ENCODE results near the gene HECTD3.

Gene HECTD3

DNA sequence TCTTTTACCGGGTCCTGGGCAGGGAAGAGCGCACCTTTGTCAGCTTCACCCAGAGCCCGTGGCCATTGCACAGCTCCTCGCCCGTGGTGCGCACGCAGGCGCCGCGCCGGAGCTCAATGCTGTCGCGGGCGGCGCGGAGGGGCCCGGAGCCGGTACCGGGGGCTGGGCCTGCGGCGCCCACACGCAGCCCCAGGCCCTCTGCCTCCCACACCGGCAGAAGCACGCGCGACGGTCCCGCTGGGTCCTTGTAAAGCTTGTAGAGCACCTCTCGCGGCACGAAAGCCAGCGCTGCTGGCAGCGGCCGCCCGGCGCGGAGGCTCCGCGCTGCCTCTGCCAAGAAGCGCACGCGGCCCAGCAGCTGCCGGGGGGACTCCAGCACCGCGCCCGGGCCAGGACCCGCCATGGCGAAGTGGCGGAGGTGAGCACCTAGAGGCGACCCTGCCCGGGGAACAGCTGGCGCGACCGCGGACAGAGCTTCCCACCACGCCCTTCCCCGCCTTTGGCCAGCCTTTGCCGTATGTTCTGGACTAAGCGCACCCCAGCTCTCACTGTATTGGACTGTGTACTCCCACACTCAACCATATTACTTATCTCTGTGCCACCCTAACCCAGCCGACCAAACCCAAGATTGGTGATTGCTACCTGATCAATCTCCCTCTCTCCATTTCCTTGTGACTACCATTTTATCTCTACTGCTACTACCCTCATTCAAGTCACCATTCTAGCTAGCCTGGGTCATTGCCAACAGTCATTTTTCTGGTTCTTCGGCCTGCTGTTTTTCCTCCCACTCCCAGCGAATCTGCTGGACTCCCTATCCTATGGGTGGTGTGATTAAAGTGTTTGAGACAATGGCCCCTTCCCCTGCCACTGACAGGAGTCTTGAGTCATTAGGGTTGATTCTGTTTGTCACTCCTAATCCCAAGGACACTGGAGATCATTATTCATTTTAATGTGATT lies at the start of gene HECTD3:
Gene HECTD3, minus strand, starts transcription at position 470 of the 957 bp plus-strand sequence. Its CDS starts 67 bp downstream, at position 403.
- peak; percentile 52 to 54 for DNase-seq

DNA sequence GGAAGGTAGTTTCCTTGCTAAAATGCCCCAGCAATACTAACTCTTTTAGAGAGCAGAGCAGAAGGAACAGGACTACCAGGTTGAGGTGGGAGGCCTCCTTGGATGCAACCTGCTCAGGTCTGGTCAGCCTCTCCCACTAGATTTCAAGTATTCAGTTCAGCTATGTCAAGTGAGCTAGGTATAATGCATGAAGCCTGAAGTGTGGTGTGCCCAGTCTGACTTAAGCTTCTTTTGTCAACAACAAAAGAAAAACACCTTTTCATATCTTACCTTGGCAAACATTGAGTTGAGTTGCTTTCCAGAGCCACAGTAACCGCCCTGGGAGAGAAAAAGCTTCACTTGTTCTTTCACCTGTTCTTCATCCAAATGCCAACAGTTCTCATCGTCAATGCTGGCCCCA lies 48.7 kb upstream of the HECTD3 start:
- DNase-seq: no peak

- no peak for DNase-seq
These were observed 46.4 kb upstream of the HECTD3 start for GRCh38 chr1:45057542-45057941.

GRCh38 chr1:45051005-45051772 lies 40.1 kb upstream of the HECTD3 start:
- DNase-seq: no peak

GRCh38 chr1:45047032-45047431 lies 35.9 kb upstream of the HECTD3 start:
- DNase-seq: no peak

DNA sequence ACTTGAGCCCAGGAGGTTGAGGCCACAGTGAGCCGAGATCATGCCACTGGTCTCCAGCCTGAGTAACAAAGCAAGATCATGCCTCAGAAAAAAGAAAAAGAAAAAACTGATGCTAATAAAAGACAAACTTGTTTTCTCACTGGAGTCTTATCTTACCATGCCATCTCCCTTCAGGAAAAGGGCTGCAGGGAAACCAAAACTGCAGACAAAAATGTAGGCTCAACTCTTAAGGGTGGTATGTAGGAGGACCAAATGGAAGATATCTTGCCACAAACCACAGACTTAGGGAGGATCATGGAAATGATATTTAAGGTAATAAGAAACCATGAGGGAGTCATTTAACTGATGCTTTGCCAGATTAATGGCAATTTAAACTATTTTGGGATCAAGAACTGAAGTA lies 33.8 kb upstream of the HECTD3 start:
- no peak for DNase-seq

DNA sequence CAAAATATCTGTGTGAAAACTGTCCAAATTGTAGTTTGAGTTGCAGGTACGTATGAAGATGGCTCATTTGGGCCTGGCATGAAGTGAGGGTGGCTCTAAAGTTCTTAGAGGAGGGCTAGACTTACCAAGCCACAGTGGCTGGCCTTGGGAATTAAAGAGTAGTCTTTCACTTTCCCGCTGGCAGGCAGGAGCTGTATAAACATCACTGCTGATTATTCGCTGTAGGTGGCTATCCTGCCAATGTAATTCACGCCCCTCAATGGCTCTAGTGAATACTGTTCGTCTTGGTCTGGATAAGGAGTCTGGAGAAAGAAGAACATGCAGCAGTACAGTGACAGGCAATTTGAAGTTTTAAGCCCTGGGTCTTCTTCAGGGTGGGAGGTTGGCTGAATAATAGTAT lies 32.0 kb upstream of the HECTD3 start:
- DNase-seq: no peak

GRCh38 chr1:45040297-45040696 lies 29.2 kb upstream of the HECTD3 start:
- no peak for DNase-seq

DNA sequence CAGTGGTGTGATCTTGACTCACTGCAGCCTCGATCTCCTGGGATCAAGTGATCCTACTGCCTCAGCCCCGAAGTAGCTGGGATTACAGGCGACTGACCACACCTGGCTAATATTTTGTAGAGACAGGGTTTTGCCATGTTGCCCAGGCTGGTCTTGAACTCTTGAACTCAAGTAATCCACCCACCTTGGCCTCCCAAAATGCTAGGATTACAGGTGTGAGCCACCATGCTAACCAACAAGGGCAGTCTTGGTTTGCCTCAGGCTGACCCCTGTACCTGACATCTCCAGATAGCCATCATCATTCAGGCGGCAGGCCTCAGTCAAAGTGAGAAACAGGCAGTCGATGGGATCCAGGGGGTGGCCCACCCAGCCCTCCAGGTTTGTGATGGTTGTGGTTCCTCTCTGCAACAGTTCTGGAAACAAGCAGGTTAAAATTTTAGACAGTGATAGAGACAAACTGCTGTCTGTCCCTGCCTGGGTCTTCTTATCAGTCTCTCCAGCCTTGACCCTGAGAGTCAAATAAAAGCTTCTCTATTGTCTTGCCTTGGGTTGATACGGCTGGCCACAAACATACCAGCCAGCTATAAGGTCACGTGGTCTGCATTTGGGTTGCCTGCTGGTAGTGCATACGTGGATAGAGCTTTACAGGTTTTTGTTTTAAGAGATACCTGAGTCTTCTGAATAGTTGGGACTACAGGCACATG lies 27.7 kb upstream of the HECTD3 start:
- no peak for DNase-seq

GRCh38 chr1:45038240-45038639 lies 27.1 kb upstream of the HECTD3 start:
- no peak for DNase-seq

GRCh38 chr1:45037456-45037855 lies 26.3 kb upstream of the HECTD3 start:
- DNase-seq: no peak

DNA sequence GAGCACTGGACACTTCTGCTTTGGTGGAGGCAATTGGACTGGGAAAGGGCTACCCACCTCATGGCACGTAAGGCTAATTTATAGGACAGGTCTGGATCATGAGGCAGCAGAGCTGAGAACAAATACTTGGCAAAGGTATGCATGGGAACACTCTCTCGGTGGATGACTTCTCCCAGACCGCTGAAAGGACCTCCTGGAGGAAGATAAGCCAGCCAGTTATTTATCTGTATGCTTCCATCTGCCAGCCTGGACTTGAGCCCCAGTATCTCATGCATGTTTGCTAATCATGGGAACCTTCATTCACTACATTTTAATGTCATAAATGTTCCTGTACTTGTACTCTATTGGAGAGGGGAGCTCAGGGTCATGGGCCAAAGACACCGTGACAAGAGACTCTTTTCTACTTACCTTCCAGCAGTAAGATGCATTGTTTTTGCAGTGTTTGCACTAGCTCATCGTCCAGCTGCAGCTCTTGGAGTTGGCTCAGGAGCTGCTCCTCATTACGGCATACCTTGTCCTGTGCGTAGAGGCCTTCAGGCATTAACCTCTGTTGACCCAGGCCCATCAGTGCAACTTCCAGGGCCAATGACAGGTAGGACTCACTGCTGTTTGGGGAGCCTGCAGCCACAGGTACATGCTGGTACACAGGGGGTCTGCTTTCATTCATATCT lies 24.6 kb upstream of the HECTD3 start:
- DNase-seq: no peak

DNA sequence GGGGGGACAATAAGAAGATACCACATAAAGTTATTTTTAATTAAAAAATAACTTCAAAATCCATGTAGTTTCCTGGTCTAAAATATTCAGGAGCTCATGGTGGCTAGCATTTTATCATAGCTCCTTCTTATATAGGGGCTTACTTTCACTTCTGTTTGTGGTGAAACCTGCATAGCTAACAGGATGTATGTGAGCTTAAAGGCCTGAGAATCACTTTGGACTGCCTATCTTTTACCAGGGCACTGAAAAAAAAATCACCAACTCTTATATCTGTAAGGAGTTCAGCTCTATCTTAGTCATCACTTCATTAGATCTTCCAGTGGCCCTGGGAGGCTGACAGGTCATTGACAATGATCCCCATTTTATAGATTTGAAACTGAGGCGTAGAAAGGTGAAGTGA lies 22.2 kb upstream of the HECTD3 start:
- DNase-seq: no peak

GRCh38 chr1:45032837-45033236 lies 21.7 kb upstream of the HECTD3 start:
- no peak for DNase-seq

- DNase-seq: no peak
These were observed 15.3 kb upstream of the HECTD3 start for GRCh38 chr1:45026446-45026845.

DNA sequence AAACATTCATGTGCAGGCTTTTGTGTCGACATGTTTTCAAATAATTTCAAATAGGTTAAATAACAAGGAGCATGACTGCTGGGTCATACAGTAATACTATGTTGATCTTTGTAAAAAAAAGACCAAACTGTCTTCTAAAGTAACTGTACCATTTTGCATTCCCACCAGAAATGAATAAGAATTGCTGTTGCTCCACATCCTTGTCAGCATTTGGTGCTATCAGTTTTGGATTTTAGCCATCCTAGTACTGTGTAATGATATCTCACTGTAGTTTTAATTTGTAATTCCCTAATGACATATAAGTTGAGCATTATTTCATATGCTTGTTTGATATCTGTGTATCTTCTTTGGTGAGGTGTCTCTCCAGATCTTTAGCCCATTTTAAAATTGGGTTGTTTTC lies 12.5 kb upstream of the HECTD3 start:
- DNase-seq: no peak

DNA sequence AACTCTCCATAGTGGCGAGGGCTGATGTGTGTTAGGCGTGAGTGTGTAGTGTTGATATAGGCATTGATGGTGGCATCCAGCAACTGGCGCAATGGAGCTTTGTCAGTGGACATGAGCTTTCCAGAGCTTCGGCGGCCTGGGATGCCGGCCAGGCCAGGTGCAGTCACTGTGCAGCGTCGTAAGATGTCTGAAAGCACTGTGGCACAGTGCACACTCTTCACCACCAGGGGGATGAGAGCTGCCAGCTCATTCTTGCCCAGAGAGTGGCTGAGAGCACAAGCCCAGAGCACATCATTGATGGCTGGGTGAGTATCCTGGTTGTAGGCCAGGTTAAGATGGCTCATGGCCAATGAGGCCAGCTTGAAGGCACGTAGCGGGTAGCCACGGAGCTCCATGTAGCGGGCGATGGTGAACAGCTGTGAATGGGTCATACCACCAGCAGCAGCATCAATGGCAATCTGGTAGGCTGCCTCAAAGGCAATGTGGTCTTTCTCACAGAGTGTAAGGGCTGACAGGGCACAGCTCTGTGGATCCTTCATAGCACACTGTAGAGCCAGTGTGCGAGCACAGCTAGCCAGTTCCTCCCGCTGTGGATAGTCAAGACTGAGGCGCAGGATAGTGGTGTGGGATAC lies 7.6 kb upstream of the HECTD3 start:
- DNase-seq: peak; percentile 58 to 60

GRCh38 chr1:45016767-45017166 lies 5.6 kb upstream of the HECTD3 start:
- DNase-seq: no peak

- no peak for DNase-seq
These were observed 5.1 kb upstream of the HECTD3 start for GRCh38 chr1:45016090-45016697.

- DNase-seq: no peak
These were observed 4.6 kb upstream of the HECTD3 start for GRCh38 chr1:45015683-45016082.

DNA sequence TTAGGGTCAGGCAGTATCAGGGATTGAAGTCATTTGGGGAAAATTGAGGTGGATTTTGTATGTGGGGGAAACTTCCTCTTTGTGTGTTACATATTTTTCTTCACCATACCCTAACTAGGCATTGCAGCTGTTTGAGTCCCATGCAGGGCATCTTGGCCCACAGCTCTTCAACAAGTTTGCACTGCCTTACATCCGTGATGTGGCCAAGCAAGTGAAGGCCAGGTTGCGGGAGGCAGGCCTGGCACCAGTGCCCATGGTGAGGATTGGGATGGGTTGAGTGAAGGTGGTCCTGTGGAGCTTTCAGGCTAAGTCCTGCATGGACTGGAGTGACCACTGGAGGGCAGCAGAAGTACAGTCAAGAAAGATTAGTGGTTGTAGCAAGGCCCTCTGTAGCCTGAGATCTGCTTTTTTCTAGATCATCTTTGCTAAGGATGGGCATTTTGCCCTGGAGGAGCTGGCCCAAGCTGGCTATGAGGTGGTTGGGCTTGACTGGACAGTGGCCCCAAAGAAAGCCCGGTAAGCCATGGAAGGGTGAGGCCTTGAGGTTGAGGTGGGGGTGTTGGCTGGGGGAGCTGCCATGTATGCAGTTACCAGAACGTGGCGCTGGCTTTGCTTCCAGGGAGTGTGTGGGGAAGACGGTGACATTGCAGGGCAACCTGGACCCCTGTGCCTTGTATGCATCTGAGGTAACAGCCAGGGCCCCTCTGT lies 3.4 kb upstream of the HECTD3 start:
- DNase-seq: peak; percentile 76 to 80
